Daoy (cell line): Measurements from ENCODE around the gene SEZ6L. TPM values are rescaled to one million over a fixed set of nuclear protein-coding genes. Genes with fewer than 3 reads are reported as not detected.
"Not testable (repeated sequence)": the region's sequence is repeated elsewhere in the genome, so short reads cannot be mapped to it uniquely, and the experiment has no call there.

ENCODE experiments used
- DNase-seq: peaks from one replicate; pipeline ENCODE4 v3.0.0-alpha.2; 2015; ENCODE audit warnings: low read depth
- total RNA-seq: library from RNA; depleted of rRNA; stranded (reverse); fragments of >200 nt; shearing (Covaris generic); gene quantifications from 2 replicates; pipeline ENCODE4 v1.2.3, GENCODE V29; 2014

SEZ6L gene
- total RNA-seq, 1 experiment from 2014 or later = not detected

DNA sequence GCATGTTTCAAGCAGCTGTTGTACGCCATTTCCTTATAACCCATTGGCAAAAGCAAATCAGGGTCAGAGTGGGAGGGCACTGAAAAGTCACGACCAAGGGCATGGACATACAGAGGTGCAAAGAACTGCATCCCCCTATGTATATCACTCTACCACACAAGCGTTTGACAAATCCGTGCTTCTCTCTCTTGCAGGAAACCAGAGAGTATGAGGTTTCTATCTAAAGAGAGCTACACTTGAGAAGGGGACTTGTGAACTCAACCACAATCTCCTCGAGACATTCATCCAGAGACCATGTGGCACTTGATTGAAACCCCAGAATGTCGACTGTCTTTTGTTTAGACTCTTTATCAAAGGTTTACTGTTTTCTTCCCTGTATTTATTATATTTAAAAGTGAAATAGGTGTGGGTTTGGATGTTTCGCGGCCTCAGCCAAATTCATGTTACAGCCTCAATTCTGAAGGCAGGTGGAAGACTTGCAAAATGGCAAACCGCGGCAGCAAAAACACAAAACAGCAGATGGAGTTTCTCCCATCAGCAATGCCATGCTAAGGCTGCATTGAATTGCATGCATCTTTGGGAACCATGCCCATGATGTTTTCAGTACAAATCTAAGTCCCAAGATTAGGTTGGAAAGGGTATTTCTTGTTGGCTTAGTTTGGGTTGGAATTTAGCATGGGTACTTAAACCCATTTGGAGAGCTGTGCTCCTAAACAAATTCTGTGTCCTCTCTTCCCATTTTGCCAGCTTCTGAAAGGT is 211.0 kb downstream of the SEZ6L start:
- no peak for DNase-seq

DNA sequence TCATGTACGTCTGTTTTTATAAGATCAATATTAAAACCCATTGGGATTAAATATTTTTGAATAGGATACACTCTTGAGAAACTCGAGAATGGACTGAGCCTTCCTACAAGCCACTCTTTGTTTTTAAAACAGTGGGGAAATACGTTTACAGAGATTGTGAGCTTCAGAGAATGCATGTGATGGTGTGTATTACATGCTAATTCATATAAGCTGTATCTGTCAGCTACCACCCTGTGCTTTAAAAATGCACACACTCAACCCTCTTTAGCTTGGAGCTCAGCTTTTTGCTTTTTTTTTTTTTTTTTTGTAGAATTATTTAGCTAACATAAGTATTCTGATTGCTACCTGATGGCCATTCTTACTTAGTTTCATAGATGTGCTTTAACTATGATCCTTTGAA is 213.5 kb downstream of the SEZ6L start:
- DNase-seq = no peak

DNA sequence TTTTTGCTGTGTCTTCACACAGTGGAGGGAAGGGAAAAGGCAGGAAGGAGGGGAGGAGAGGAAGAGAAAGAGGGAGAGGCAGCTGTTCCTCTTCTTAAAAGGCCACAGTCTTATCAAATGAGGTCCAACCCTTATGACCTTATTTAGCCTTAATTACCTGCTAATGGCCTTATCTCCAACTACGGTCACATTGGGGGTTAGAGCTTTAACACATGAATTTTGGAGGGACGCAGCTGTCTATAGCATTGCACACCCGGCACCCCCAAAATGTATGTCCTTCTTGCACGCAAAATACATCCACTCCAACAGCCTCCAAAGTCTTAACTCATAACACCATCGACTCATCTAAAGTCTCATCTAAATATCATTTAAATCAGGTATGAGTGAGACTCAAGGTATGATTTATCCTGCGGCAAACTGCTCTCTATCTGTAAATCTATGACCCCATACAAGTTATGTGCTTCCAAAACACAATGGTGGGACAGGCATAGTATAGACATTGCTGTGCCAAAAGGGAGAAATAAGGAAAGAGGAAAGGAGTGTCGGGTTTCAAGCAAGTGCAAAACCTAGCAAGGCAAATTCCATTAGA is 214.8 kb downstream of the SEZ6L start:
- DNase-seq = no peak

DNA sequence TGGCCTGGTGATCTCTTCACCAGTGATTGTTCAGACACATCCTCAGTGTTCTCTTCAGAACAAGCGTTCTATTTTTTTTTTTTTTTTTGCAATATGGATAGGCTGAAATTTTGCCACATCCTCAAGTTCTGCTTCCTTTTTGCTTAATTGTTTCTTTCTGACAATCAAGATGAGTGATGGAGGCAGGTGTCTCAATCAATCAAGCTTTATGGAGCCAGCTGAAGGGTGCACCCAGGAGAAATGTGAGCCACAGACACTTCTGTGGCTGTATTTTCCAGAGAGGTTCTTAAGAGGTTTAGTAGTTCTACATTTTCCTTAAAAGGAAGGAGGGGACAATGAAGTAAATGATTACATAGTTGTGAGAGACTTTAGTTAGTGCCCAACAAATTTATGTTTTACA is 215.9 kb downstream of the SEZ6L start:
- DNase-seq = no peak

DNA sequence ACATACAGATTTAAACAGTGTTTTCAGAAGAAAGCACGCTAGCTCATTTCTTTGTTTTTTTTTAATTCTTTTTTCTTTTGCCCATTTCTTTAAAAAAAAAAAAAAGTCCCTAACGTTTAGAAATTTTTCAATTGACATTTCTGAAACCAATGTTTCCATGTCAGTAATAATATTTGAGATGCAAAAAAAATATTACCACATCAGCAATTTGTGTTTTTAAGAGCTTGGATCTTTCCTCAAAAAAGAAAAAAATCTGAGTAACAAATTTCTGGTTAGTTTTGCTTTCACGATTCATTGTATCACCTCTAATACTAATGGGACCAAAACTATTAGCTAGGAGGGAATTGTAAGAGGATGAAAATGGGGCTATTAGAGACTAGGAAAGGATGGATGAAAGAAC is 219.9 kb downstream of the SEZ6L start:
- no peak for DNase-seq

DNA sequence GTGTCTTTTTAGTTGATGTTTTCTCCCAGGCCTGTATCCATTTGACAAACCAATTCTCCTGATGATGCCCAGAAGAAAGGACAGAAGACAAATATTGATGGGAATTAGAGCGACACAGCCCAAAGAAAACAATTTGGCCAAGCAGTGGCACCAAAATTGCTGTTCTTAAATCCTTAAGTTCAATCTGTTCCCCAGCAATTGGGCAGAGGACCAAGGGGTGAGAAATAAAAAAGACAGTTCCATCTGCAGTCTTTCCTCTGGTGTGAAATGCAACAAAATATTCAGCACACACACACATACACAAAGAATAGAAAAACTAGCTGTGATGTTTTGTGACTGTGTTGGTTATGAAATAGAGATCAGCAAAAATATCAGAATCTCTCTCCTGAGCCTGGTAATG is 221.8 kb downstream of the SEZ6L start:
- DNase-seq = no peak

DNA sequence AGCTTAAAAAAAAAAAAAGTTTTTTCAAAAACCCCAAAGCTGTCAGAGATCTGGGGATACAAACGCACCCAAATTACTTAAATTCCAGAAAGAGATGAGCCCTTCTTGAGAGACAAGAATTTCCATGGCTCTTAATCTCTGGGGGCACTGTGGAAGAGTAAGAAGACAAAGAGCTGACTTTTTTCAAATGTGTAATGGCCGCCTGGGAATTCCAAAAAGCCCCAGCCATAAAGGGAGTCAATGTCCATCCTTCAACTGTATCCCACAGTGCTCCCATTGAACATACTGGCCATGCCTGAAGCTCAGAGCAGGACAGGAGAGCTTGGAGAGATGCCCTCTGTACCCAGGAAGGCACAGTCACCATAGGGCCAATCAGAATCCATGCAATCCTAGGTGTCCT is 222.4 kb downstream of the SEZ6L start:
- no peak for DNase-seq

DNA sequence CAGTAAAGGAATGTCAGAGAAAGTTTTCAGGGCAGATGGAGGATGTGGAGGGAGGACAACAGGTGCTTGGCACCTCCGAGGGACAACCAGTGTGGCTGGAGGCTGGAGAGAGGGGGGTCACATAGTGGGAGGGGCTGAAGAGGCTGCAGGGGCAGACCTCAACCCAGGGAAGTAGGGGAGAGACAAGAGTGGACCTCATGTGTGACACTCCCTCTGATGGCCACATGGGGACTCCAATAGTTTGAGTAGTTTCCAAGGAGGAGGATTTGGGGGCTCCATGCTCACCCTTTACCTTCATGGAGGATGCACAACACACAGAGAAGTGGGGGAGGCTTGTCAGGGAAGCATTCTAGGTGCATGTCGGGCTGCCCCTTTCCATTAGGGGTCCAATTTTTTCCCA is 224.7 kb downstream of the SEZ6L start:
- no peak for DNase-seq

DNA sequence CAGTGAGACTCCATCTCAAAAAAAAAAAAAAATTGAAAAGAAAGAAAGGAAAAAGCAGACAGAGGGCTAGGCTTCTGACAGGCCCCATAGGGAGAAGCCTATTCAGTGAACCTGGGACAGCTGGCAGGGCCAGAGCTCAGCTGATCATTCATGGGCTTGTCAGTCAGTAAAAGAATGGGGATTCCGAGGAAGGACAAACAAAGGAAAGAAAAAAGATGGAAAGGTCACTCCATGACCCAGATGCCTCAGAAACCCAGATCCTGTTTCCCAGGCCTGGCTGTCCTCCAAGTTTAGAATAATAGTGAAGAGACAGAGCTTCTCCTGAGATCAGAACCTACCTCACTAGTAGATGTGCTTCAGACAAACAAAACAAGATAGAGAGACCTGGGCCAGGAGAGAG is 225.5 kb downstream of the SEZ6L start:
- no peak for DNase-seq

DNA sequence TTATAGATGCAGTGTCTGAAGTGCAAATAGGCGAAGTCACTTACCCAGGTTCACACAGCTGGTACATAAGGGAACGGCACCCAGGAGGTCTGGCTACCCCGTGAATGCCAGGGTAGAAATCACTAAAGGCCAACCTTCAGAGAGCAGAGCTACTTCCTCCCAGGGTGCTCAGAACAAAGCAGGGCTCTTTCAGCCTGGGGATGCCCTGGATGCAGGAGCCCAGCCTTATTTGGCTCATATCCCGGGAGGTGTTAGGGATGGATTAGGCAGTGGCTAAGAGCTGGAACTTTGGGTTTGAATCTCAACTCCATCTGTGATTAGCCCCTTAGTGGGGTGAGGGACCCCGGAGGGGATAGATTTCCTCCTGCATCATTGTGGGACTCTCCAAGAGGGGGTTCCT is 226.7 kb downstream of the SEZ6L start:
- no peak for DNase-seq

DNA sequence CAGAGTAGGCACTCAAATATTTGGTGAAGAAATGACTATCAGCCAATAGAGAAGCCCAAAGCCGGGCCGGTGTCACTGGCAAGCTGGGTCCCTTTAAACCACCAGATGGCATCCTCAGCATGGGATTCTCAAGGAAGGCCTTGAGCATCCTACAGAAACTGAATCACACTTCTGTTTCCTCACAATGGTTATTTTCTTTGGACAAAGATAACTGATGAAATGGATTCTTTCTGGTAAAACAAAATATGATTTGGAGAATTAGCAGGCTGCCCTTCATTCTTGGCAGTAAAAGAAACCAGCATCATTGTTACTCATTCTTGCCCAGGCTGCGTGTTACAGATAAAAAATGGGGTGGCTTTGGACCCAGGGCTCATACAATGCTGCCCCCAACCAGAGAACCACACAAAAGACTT is 229.5 kb downstream of the SEZ6L start:
- DNase-seq = peak; percentile 69

DNA sequence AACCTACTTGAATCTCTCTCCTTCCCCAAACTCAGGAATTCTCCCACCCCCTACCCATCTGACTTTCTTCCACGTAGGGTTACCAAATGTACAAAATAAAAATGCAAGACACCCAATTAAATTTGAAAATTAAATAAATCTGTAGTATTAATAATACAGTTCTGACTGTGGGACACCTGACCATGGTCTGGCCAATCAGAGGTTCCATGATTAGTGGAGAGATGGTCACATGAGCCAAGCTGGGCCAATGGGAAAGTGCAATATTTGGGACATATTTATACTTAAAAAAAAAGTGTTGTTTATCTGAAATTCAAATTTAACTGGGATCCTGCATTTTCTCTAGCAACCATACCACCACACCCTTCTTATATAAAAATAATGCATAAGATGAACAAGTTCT is 230.0 kb downstream of the SEZ6L start:
- DNase-seq = no peak

DNA sequence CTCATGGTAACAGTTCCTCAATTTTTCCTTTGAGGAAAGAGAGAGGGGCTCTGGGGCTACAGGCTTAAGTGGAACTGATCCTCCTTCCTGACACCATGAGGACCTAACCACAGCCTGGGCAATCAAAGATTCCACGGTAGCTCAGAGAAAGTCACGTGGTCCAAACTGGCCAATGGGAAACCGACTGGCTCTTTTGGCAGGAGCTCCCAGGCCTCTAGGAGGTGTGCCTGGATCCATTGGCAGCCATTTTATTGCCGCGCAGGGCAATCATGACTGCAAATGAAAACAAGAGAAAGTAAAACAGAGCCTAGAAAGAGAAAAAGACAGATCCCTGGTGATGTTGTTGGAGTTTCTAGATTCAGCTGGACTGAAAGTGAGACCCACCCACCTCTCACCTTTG is 232.5 kb downstream of the SEZ6L start:
- no peak for DNase-seq

DNA sequence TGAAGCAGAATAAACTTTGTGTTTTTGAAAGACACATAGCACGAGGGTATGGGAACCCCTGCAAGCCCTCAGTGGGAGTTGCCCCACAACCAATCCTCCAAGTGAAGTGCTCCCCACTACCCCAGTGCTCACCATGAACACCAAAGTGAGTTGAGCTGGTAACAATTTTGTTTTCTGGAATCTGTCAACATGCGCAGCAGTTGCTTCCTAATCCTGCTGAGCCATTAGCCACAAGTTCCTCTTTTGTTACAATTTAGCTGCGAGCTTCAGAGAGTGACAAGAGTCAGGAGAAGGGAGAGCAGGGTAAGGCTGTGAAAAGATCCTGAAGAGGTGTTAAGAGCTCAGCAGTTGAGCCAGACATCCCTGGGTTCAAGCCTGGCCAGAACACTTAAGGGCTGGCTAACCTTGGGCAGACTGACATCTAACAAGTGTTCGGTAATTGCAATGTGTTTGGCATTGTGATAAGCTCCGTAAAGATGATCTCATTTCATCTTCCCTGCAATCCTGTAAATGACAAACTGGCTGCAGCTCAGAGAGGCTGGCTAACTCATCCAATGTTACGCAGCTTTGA is 235.7 kb downstream of the SEZ6L start:
- peak; percentile 9 for DNase-seq

DNA sequence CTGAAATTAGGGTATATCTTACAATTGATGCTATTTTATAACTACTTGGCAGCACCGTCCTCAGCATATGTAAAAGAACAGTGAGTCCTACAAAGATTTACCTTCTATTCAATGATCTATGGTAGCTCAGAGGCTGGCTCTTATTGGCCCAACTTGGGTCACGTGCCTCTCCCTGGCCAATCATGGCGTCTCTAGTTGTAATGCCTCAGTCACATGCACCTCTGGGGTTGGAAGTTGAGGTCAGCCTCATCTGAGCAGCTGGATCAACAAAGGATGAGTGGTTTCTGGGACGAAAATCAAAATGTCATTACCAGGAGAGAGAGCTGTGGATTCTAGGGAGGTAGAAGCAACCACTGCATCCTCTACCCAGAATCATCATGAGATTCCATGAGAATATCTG is 236.9 kb downstream of the SEZ6L start:
- peak; percentile 60 for DNase-seq

DNA sequence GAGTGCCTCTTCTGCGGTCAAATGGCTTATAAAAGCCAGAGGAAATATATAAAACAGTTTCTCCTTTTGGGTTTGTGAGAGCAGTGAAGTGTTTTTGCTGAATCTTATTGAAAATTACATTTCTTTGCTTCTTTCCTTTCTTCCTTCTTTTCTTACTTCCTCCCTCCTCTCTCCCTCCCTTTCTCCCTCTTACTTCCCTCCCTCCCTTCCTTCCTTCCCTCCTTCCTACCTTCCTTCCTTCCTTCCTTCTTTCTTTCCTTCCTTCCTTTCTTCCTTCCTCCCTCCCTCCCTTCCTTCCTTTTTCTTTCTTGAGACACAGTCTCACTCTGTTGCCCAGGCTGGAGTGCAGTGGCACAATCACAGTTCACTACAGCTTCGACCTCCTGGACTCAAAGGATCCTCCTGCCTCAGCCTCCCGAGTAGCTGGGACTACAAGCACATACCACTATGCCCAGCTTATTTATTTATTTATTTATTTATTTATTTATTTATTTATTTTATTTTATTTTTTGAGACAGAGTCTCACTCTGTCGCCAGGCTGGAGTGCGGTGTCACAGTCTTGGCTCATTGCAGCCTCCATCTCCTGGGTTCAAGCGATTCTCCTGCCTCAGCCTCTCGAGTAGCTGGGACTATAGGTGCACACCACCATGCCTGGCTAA is 239.4 kb downstream of the SEZ6L start:
- DNase-seq = not testable (repeated sequence)

DNA sequence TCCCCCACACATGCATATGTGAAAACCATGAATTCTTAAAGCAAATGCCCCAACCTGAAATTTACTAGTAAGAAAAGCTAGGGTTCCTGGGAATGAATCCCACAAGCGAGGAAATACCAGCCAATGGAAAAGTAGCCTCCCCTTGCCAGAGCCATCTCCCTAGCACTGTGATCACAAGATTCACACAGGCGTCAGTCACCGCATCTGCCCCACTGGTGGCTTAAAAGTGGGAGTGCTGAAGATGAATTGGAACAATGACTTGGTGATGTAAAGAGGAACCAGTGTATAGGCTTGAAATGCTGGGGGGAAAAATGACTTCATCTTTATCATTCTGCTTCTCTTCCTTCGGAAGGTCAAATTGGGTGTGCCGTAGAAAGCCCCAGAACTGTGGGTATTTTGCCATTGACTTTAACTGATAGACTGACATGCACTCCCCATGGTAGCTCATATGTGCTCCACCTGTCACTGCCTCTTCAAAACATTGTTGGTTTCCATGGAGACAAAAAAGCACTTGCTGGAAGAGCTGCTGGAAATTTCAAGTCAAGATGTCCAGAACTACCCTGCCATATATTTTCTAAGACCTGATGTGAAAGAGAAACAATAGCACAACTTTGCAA is 240.6 kb downstream of the SEZ6L start:
- DNase-seq = no peak

DNA sequence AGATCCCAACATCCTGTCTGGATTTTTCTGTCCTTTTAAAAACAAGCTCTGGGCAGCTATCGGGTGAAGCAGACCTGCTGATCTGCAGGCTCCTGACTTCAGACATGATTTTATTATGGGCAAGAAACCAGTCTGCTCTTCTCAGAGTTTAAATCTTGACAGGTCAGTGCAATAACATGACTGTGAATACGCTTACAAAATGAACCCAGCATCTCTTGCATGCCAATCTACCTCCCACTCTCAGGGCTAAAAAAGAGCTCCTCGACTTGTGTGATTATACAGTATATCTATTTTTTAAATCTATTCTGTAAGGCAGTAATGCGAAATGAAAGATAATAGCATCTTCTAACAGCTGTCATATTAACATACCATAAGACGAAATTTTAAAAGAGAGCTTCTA is 241.1 kb downstream of the SEZ6L start:
- no peak for DNase-seq

DNA sequence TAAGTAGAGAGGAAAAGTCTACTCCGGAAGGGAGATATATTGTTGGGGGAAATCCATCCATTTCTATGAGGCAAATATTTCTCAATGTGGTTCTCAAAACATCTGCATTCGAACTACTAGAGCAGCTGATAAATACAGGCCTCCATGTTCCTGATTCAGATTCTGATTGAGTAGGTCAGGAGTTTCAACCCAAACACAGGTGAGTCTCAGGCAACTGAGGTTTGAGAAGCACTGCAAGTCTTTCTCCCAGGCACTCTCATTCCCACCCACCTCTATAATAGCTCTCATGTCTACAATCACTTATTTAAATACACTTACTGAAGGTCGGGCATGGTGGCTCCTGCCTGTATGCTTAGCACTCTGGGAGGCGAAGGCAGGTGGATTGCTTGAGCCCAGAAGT is 245.1 kb downstream of the SEZ6L start:
- no peak for DNase-seq

DNA sequence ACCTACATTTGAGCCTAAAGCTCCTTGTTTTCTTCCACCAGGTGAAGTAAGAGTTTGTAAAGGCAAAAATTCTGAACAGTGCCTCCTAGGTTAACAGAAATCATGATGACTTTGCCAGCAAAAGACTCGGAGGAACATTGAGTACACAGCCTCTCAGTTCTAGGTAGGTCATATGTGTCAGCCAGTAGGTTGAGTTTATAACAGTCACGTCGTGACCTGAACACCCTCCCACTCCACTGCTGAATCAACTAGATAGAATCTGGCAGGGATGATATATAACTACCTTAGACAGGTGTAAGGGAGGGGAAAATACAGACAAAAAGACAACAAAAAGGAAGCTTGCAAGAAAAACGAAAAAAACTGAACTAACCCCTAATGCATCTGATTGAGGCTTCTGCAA is 247.0 kb downstream of the SEZ6L start:
- DNase-seq = no peak

DNA sequence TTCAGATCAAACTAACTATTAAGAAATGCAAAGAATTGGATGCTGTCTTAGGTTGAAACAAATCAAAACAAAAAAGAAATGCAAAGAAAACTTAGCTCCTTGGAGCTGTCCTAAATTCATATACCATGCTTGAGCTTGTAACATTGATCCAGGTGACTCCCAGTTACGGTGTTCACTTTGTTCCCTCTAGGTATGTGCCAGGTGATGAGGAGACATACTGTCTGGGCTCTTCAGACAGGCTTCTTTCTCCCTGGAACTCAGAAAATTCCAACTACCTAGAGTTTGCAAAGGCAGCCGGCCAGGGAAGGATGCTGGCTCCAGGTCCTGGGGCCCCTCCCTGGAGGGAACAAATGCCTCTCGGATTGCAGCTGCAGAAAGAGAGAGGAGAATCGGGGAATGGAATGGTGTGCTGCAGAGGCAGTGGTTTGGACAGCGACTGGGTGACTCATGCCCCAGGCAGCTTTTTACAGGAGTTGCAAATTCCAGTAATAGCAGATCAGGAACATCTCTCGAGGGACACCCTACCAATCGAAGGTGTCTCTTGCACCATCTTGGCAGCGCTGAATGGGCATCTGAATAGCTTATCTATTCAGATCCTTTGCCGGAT is 247.5 kb downstream of the SEZ6L start:
- peak; percentile 84 for DNase-seq

DNA sequence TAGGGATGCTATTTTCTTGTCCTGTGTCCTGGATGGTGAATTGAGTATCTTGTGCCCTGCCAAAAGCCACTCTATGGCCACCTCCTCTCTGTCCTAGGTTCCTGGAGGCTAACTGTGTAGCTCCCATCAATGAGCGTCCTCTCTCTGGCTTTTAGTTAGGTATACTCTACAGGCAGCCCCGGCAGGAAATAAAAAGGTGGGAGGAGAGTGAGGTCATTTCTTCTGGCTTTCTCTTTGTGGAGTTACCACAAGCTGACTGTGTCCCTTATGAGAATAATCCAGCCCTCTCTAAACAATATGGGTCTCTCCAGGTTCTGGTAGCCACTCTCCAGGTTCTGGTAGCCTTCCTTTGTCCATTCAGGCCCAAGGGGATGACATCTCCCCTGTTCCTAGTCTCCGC is 248.1 kb downstream of the SEZ6L start:
- peak; percentile 38 for DNase-seq
